HG03139 (cell line): ENCODE measurements around the gene POLR1D.

ENCODE experiments used
- ATAC-seq: cut with Tn5 transposase; IDR thresholded peaks from one replicate; pipeline ENCODE4 v1.9.1; 2021; ENCODE audit not compliant: unreplicated experiment

POLR1D gene

DNA sequence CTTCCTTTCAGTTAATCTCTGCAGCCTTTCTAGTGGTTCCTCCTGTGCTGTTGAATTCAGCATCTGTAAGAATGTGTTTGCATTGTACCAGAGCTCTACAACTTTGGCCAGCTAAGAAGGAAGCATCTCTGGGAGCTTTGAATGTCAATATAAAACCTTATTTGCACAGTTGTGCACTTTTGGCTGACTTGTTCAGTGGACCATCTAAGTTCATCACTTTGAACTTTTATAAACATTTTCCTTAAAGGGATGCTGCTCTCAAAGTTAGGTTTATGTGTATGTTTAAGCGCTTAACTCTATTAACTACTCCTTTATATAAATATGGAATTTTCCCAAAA is 15.6 kb downstream of the POLR1D start:
- ATAC-seq = no peak

DNA sequence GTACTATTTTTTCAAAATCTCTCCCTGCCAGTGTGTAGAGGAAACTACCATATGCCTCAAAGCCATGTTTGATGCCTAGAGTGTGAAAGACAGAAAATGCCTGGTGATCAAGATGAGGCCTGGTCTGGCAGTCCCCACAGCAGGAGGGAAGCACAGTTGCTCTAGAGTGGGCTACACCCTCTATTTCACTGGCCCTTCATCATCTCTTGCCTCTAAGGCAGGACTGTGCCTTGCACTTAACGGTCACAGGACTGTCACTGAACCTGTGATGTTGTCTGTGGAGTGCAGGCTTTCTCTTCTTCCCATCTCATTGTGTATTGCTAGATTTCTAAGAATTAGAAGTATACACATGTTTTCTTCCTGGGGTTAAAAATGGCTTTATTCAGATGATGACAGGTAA is 16.3 kb downstream of the POLR1D start:
- ATAC-seq = no peak

DNA sequence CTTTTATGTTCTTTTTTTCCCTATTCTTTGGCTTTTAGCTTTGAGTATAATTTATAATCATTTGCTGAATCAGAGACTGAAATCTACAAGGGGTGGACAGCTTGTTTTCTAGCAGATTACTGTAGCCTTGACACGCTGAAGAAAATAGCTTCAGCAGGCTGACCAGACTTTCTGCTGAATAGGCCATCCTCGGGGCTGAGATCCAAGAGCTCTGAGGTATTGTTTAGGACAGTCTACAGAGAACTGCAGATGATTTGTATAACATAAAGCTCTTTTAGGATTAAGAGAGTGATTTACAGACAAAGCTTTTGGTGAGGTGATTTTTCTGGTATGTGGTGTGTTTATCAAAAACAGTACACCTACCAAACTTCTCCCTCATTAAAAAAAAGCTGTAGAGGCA is 16.8 kb downstream of the POLR1D start:
- no peak for ATAC-seq

DNA sequence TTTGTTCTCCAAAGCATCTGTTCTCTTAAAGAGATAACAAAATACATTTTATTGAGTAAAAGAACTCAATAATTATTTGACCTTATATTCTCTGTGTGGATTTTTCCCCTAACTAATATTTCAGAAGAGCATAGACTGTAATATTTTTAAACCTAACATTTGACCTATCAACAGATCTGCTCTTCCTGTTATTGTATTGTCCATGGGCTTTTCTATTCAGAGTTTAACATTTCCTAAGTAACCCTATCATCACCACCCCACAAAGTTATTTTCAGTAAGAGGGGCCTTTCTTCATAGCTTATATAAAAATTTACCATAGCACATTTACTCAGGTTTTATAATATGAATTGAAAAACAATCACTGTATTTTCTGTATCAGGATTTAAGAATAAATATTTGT is 17.5 kb downstream of the POLR1D start:
- ATAC-seq = no peak

DNA sequence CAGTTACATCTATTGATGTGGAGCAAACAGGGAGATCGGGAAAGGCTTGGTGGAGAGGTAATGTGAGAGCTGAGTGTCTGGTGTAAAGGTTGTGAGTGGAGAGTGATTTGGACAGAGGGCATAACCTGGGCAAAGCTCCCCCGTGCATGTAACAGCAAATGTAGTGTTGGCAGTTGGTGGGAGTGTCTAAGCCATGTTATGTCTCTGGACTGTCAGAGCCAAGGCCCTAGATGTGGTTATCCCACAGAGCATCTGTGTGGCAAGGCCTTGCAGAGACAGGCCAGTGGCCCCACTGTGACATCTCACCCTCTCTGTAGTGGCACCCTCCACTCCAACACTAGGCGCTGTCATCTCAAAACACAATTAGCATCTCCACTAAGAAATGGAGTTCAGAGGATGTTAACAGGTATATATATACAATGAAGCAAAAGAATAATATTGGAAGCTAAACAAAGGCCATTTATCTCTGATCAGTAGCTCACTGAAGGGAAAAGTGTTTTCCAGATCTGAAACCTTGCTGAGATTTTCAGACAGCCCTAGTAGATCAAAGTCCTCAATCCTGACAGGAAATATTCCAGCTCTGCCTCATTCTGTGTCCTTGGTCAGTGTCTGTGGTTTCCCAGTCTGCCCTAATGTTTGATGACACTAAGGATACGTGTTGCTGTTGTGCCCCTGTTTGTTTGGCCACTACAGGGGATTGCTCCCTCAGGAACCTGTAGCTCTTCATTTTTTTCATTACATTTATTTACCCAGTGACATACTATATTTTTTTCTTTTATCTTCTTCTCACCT is 20.2 kb downstream of the POLR1D start:
- no peak for ATAC-seq

DNA sequence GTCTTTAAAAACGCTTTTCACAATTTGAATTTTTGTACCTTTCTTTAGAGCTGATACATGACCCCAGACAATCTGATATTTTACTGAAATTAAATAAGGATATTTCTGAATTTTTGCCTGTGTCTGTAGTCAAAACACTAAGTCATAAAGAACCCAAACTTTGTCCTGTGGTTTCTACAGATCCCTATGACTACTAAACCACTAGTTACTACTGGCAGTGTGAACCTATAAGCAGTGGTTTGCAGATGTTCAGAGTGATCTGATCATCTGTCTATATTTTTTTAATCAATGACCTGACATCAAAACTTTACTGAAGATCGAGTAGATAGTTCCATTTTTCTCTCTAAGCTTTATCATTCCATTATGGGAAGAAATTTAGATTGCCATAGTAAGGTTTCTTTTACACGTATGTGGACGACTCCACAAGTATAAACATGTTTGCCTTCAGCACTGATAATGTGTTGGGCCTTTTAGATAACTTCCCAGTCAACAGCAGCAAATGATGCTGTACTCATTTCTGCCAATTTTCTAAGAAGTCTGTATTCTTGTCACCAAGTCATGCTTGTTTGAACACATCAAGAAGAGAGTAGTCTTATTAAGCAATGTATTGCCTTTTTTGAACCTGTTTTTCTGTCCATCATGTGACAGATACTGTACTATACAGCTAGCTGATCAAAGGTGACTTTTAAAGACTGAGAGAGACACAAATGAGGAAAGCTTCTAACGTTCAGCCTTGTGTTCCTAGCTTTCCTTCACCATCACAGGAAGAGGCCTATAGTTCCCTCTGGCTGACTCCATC is 21.8 kb downstream of the POLR1D start:
- no peak for ATAC-seq

DNA sequence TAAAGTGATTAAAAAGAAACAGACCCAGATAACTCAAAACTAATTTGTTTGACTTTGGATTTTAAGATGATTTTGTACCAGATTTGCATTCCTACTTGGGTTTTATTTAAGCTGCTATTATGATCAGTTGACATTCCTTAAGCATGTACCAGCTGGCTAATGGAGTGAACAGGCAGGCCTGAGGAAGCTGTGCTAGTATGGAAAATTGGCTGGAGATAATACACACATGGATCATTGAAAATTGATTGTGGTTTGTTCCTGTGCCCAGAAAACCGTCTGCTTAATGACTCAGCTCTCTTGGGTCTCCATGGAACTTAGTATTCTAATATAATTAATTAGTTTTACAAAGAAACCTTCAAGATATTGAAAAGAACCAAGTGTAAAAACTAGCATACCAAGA is 22.6 kb downstream of the POLR1D start:
- ATAC-seq = no peak

DNA sequence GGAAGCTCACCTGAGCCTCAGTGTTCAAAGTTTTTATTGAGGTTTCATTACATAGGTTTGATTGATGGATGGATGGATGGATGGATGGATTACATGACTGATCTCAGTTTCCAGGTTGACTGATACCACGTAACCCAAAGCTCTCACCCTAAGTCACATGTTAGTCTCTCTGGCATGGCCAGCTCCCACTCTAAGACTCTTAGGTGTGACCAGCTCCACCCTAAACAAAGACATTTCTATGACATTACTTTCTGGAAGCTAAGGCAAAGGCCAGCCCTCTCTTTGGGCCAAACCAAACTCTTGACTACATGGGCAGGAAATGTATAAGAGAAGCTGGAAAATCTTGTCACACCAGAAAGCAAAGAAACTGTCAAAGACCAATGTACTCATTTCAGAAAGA is 28.6 kb downstream of the POLR1D start:
- no peak for ATAC-seq

DNA sequence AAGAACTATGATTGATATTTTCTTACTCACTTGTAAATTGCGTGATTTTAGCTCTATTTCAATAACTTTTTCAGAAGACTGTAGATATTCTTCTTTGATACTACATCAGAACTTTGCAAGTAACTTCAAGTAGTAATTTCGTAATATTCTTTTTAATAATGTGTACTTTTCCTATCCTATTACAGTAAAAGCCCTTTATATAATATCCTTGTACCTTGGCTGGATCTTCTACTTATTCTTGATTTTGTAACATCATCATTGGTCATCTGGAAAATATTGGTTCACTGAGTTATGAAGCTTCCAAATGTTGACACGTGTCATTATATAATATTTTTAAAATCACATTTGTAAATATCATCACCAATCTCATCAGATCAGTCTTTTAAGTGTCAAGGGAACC is 32.4 kb downstream of the POLR1D start:
- ATAC-seq = no peak

DNA sequence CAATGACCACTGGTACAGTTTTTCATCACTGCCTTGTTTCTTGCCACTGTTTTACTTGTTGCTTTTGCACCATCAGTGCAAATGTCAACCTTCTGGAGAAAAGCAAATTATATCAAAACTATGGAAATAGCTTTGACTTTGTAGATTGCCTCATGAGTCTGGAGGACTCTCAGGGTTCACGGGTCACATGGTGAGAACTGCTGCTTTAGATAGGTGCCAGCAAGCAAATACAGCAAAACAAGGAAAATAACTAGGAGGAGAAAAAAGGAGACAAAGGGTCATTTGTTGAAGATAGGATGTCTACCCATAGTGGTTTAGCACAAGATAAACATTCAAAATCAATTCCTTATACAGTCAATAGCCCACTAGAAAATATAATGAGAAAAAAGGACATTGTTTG is 33.1 kb downstream of the POLR1D start:
- no peak for ATAC-seq

DNA sequence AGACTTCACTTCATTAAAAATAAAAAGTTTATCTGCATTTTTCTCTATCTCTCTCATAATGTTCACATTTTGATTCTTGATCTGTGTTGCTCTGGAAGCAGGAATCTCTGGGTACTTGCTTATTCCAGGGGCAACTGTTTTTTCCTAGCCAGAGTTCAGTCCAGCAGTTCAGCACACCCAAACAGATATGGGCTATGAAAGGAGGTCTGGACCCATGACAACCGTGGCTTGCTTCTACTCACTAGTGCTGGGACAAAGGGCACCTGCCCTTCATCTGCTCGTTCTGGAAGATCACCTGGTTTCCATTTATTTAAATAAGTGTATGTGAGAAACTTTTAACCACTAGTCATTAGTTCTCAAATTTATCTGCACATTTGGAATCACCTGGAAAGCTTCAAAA is 36.0 kb downstream of the POLR1D start:
- no peak for ATAC-seq

DNA sequence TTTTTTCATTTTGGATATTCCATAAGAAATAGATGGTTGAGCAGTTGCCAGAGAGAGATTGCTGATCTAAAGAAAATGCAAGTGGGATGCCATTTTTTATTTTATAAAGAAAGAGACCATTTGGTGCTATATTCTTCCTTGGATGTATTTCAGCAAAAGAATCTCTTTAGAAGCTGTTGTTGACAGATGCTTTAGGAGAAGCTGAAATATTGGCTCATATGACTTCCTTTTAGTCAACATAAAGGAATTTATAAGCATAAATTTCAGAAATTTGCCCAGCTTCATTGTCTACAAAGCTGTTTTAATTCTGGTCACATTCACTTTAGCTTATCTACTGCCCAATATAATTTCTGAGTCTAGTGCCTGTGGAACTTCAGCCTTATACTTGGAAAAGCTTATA is 36.9 kb downstream of the POLR1D start:
- no peak for ATAC-seq

DNA sequence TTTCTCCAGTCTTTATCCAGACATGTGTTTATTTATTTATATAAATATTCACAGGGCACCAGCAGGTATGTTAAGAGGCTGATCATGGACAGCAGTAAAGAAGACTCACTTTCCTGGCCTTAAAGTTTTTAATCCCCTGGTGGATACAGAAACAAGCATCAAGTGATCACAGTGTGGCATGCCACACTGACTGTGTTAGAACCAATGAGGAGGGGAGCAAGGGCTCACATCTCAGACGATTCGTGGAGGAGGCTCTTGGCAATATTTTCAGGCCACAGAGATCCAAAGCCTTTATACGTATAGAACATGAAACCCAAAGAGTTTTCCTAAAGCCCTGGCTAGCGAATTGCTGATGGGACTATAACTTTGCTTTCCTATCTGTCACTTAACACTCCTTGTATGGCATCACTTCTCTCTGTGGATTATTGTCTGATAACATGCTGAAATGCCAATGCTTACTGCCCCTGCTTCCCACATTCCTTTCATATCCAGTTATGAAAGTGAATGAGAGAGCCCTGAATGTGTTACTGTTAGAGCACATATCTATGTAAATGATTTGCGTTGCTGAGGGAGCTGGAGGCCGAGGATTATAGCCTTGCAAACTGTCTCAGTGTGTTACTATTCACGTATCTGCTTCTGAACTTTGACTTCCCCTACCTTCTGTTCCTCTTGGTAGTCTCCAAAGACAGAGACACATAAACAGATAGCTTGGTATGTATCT is 37.6 kb downstream of the POLR1D start:
- no peak for ATAC-seq

DNA sequence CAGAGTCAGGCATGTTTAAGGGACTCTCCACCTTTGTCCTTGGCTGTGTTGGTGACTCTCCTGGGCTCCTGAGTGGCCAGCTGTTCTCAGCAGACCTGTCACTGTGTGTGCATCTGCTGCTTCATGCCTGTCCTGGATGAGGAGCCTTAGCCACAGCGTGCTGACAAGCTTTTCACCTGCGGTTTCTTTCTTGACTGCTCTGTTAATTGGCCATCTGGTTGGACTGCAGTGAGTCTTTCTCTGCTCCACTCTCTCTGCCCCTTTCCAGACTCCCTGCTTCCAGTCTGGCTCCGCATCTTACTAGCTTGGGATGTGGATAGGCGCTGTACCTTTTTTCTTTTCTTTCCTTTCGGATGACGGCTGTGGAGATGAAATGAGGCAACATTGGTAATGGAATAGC is 38.8 kb downstream of the POLR1D start:
- ATAC-seq = no peak

DNA sequence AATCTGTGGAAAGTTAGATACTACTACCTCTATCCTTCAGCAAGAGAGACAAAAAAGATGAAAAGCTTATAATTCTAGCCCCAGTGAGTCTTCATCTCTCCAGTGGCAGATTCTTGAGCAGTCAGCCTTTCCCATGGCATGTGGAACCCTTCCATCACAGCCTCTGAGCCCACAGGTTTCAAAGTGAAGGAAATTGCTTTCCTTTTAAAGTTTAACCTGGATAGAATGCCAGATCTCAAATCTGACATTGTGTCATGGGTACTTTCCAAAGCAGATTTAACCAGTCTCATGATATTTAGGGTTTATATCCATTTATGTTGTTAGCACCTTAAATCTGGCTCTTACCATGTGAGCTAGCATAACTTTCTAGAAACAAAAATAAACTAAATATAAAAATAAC is 39.3 kb downstream of the POLR1D start:
- ATAC-seq = no peak

DNA sequence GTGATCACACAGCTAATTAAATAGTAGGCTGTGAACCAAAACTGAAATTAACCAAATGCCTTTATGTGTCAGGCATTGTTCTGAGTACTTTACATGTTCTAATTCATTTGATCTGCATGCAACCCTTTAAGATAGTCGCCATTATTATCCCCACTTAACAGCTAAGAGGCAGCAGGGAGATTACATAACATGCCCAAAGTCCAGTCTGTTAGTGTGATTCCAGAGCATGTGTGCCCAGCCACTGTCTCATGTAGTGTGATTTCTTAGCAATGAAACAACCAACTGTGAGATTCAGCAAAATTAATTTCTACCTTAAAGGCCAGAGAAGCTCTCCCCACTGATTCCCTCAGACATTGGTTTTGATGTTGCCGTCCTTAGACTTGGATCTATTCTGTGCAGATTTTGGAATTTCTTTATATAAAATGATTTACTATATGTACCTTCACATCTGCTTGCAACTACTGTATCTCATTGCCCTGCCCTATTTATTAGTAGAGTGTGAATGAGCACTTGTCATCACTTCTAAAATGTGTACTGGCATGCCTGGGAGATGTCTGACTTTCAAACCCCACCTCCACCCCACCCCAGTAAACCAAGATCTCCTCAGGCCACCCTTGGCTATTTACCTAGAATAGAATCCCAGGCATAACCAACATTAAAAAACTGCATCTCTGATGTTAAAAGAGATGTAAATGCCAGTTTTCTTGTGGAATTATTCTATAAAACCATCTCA is 41.2 kb downstream of the POLR1D start:
- no peak for ATAC-seq

DNA sequence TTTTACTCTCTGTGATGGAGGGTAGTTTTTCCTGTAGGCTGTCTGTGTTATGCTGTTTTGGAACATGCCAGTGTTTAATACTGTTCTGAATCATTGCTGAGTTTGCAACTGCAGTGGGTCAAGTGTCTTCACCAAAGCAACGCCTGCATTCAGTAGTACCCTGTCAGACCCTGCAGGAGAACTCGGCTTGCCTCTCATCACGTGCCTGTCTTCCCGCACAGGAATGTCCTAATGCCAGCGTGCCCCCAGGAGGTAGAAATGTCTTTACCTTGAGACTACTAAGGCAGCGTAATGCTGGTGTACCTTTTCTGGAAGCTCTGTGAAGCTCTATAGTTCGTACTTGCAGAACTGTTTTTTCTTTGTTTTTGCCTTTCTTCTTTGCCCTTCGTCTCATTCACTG is 42.3 kb downstream of the POLR1D start:
- no peak for ATAC-seq

DNA sequence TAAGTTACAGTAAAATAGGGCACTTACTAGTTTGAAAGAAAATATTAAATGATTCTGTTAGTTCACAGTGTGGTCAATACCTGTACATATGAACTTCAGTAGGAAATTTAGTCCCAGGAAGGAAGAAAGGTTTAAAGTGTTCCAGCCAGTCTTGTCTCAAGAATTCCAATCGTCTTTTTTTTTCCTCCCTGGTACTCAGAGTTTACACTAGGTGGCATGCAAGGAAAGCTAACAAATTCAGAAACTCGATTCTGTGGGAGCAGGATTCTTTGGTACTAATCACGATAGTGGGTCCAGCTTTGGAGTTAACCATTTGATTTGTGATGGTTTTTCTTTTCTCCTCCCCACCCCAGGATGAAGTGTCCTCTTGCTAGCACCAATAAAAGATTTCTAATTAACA is 43.6 kb downstream of the POLR1D start:
- ATAC-seq = no peak

DNA sequence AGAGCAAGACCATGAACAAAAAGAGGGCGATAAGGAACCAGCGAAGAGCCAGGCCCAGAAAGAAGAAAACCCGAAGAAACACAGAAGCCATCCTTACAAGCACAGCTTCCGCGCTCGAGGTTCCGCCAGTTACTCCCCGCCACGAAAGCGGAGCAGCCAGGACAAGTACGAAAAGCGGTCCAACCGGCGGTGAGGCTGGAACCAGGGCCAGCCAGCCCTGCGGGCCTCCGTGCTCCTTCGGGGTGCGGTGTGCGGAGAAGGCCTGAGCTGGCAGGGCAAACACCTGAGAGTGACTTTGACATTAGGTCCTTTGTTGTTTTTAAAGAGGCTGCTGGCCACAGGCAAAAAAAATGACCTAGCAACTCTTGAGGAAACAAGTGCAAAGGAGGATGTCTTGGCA is 44.1 kb downstream of the POLR1D start:
- no peak for ATAC-seq

DNA sequence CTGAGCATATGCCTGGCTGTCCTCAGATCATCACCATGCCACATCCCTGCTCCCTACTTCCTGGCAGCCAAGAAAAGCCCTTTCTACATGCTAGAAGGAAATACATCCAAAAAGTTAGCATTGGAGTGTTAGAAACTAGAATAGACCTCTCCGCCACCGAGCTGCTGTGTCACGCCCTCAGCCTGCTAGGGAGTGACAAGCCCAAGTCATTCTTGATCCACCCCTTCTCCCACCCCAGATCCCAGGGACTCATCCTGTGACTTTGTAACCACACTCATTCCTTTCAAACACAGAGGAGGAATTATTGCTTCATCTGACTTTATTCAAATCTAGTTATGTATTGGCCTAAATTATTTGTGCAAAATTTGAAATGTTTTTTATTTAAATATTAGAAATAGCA is 45.3 kb downstream of the POLR1D start:
- ATAC-seq = no peak

DNA sequence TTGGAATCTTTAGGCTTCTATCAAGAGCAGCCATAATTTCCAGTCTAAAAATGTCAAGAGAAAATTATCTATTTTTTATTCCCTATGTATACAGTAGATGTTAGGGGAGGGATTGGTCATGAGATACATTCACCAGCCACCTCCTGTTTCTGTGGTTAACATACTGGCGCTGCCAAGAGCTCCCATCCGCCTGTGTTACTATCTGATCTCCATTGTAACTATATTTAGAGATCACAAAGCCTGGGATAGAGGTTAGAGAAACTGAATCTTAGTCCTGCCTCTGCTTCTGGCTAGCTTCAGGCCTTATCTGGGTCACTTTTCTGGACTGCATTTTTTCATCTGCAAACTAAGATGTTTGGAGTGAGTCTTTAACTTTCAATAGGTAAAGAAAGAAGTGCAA is 46.3 kb downstream of the POLR1D start:
- ATAC-seq = no peak
